Muscle of leg (tissue), 11 donors: ENCODE results near the gene RPUSD3. TPM values are rescaled to one million over a fixed set of nuclear protein-coding genes. Genes with fewer than 3 reads are reported as not detected.

ENCODE experiments used
- DNase-seq: peaks from one replicate; pipeline ENCODE4 v3.0.0; 2013
- H3K27ac ChIP-seq: one replicate; pipeline ENCODE4 v1.5.1; 2013; ENCODE audit warnings: mild to moderate bottlenecking, low read length, control low read depth
- H3K27me3 ChIP-seq: one replicate; pipeline ENCODE4 v1.6.1; 2013; ENCODE audit warnings: low read length; ENCODE audit not compliant: control insufficient read depth, insufficient read depth
- H3K36me3 ChIP-seq: one replicate; pipeline ENCODE4 v1.6.1; 2013; ENCODE audit warnings: low read length; ENCODE audit not compliant: control insufficient read depth, insufficient read depth
- H3K4me1 ChIP-seq: one replicate; pipeline ENCODE4 v1.6.1; 2013; ENCODE audit warnings: low read length; ENCODE audit not compliant: control insufficient read depth, insufficient read depth
- H3K4me3 ChIP-seq: one replicate; pipeline ENCODE4 v1.5.1; 2013; ENCODE audit warnings: low read length, control low read depth
- H3K9me3 ChIP-seq: replicated peaks from 2 replicates; pipeline ENCODE4 v1.6.1; 2013; ENCODE audit warnings: low read depth, low read length; ENCODE audit not compliant: control insufficient read depth
- WGBS: methylation state at CpG from one replicate; pipeline ENCODE4 v1.1.5; 2013; ENCODE audit warnings: missing lambda C conversion rate; ENCODE audit not compliant: insufficient coverage; 5-methylcytosine and 5-hydroxymethylcytosine counted together
- polyA plus RNA-seq, 8 donors: library from polyadenylated mRNA; unstranded; fragments of 120-200 nt; gene quantifications; one replicate each; pipeline versions ENCODE4 v1.2.1 to v1.2.3, GENCODE V29; 2013; ENCODE audit warnings: inconsistent platforms in 1 of 8, low replicate concordance in 1 of 8; ENCODE audit not compliant: insufficient read length in 8 of 8, insufficient read depth in 1 of 8
- total RNA-seq: library from RNA; stranded (reverse); fragments of 120-200 nt; gene quantifications from one replicate; pipeline ENCODE4 v1.2.4, GENCODE V29; 2013

RPUSD3 gene
- total and polyA plus RNA-seq, 9 donors: 18.6 to 32.7 (median 25.5) TPM

GRCh38 chr3:9837701-9838582 is 5.9 kb downstream of the RPUSD3 start:
- WGBS: 96% methylated on average over 4 of the region's 12 CpGs
- peaks cover 3% of the 10 kb centered on the region for H3K4me1 ChIP-seq
- no peak overlapping the region for H3K4me3 ChIP-seq
- H3K27ac ChIP-seq: no peak overlapping the region
- H3K9me3 ChIP-seq: no peaks in the 10 kb centered on the region
- DNase-seq: no peak
- H3K27me3 ChIP-seq: no peaks in the 10 kb centered on the region
- H3K36me3 ChIP-seq: peaks cover 69% of the 10 kb centered on the region

DNA sequence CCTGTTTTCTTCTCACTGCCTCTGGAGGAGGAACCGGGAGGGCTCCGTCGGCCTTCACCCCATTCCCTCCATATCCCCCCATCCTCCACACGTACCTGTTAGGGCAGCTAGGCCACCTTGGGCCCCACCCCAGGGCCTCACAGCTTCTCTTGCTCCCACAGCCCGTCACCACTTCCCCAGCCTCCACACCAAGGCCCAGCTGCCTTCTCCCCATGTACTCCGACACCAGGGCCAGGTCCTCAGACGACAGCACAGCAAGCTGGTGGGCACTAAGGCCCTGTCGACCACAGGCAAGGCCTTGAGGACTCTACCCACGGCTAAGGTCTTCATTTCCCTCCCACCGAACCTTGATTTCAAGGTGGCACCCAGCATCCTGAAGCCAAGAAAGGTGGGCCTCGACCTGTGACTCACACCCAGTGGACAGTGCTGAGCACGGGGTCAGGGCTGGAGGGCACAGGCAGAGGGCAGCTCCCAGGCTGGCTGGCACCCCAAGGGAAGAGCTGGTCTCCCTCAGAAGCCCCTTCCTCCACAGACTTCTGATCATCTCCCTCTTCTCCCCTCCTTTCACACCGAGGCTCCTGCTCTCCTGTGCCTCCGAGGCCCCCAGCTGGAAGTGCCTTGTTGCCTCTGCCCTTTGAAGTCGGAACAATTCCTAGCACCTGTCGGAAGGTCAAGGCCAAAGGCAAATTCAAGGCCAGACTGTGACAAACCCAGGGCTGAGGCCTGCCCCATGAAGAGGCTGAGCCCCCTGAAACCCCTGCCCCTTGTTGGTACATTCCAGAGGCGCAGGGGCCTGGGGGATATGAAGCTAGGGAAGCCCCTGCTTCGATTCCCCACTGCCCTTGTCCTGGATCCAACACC is 9.1 kb downstream of the RPUSD3 start:
- DNase-seq: no peak
- no peaks in the 10 kb centered on the region for H3K4me1 ChIP-seq
- 71% methylated on average over 16 of the region's 18 CpGs for WGBS
- peaks cover 60% of the 10 kb centered on the region for H3K36me3 ChIP-seq
- H3K4me3 ChIP-seq: no peak overlapping the region
- H3K27ac ChIP-seq: no peak overlapping the region
- H3K27me3 ChIP-seq: no peaks in the 10 kb centered on the region
- H3K9me3 ChIP-seq: no peaks in the 10 kb centered on the region

DNA sequence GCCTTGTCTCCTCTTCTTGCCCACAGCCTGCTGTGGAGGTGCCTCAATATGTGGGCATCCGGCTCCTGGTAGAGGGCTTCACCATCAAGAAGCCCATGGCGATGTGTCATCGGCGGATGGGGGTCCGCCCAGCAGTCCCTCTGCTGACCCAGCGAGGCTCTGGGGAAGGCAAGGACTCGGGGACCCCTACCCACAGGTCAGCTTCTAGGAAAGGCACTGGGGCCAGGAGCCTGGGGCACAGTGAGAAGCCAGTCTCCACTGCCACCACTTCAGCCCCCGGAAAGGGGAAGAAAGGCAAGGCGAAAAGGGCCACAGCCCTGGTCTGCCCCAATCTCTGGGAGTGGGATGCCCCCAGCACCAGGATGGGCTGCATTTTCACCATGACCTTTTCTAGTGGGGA is 10.7 kb downstream of the RPUSD3 start:
- H3K36me3 ChIP-seq: peaks cover 58% of the 10 kb centered on the region
- no peak overlapping the region for H3K27ac ChIP-seq
- H3K4me3 ChIP-seq: no peak overlapping the region
- WGBS: 93% methylated on average over 8 of the region's 9 CpGs
- no peaks in the 10 kb centered on the region for H3K9me3 ChIP-seq
- no peaks in the 10 kb centered on the region for H3K4me1 ChIP-seq
- no peak for DNase-seq
- no peaks in the 10 kb centered on the region for H3K27me3 ChIP-seq

- Histone ChIP-seq H3K4me3 (no peak overlapping the region), H3K27ac (no peak overlapping the region), H3K9me3 (no peaks in the 10 kb centered on the region), H3K4me1 (no peaks in the 10 kb centered on the region), H3K36me3 (peaks cover 55% of the 10 kb centered on the region), H3K27me3 (no peaks in the 10 kb centered on the region)
- 93% methylated on average over 2 of the region's 3 CpGs for WGBS
- no peak for DNase-seq
These were observed 12.6 kb downstream of the RPUSD3 start for GRCh38 chr3:9831253-9831652.

GRCh38 chr3:9828801-9829755 is 14.7 kb downstream of the RPUSD3 start:
- 94% methylated on average over 16 of the region's 17 CpGs for WGBS
- Histone ChIP-seq H3K27ac (no peak overlapping the region), H3K4me3 (no peak overlapping the region), H3K4me1 (no peaks in the 10 kb centered on the region), H3K27me3 (no peaks in the 10 kb centered on the region), H3K9me3 (no peaks in the 10 kb centered on the region), H3K36me3 (peaks cover 42% of the 10 kb centered on the region)
- no peak for DNase-seq

DNA sequence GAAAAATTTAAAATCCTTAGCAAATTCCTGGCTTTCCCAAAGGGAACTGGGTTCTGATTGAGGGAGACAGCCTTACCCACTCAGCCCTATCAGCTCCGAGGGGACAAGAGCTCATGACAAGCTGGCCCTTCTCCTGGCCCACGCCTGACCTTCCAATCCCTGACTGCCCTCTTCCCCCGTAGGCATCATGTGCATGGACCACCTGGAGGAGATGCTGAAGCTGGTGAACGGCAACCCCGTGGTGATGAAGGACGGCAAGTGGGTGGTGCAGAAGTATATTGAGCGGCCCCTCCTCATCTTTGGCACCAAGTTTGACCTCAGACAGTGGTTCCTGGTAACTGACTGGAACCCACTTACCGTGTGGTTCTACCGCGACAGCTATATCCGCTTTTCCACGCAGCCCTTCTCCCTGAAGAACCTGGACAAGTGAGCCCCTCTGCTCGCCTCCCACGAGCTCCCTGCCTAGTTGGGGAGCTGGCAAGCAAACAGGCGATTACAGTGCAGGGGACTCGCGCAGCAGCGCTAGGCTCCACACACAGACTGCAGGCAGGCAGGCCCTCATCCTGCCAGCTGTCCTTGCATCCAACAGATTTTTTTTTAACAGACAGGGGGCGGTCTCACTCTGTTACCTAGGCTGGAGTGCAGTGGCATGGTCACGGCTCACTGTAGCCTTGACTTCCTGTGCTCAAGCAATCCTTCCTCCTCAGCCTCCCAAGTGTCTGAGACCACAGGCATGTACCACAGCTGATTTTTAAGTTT is 16.8 kb downstream of the RPUSD3 start:
- WGBS: 78% methylated on average over 17 of the region's 20 CpGs
- no peak overlapping the region for H3K4me3 ChIP-seq
- H3K36me3 ChIP-seq: peaks cover 27% of the 10 kb centered on the region
- no peaks in the 10 kb centered on the region for H3K4me1 ChIP-seq
- H3K9me3 ChIP-seq: no peaks in the 10 kb centered on the region
- no peak overlapping the region for H3K27ac ChIP-seq
- DNase-seq: no peak
- H3K27me3 ChIP-seq: no peaks in the 10 kb centered on the region

GRCh38 chr3:9825451-9826040 is 18.3 kb downstream of the RPUSD3 start:
- H3K27me3 ChIP-seq: no peaks in the 10 kb centered on the region
- H3K4me1 ChIP-seq: no peaks in the 10 kb centered on the region
- no peak overlapping the region for H3K4me3 ChIP-seq
- H3K9me3 ChIP-seq: no peaks in the 10 kb centered on the region
- WGBS: no CpG with 5 or more reads among the region's 14 CpGs
- DNase-seq: no peak
- no peak overlapping the region for H3K27ac ChIP-seq
- H3K36me3 ChIP-seq: peaks cover 21% of the 10 kb centered on the region

DNA sequence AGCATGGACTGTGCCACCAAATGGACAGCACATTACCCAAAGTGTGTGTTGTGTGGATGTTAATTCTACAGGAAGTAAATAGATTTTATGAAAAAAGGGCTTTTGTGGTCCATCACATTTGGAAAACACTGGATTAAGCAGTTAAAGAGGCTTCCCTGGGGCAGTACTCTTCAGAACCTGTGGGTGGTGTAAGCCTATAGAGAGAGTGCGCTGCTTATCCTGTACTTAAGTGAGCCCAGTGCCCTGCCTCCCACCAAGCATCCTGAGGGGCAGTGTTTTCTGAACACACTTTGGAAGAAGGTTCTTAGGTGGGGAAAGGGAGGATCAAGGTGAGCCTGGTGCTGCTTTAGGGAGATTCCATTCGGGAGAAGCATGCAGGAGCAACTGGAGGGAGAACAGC is 22.9 kb downstream of the RPUSD3 start:
- H3K36me3 ChIP-seq: peaks cover 7% of the 10 kb centered on the region
- DNase-seq: no peak
- H3K9me3 ChIP-seq: no peaks in the 10 kb centered on the region
- H3K4me1 ChIP-seq: no peaks in the 10 kb centered on the region
- no peak overlapping the region for H3K4me3 ChIP-seq
- H3K27me3 ChIP-seq: no peaks in the 10 kb centered on the region
- 65% methylated on average over 2 of the region's 2 CpGs for WGBS
- H3K27ac ChIP-seq: no peak overlapping the region

DNA sequence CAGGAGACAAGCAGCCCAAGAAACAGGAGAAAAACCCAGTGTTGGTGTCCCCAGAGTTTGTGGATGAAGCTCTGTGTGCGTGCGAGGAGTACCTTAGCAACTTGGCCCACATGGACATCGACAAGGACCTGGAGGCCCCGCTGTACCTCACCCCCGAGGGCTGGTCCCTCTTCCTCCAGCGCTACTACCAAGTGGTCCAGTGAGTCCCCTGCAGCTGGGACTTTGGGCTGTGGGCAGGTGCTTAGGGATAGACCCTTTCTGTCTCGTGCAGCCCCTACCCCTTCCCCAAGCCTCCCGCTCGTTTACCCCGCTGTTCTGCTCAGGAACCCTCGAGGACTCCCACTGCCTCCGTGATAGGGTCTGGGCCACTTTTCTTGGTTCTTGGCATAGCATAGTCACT is 23.3 kb downstream of the RPUSD3 start:
- Histone ChIP-seq H3K9me3 (no peaks in the 10 kb centered on the region), H3K4me3 (no peak overlapping the region), H3K4me1 (no peaks in the 10 kb centered on the region), H3K27me3 (no peaks in the 10 kb centered on the region), H3K27ac (no peak overlapping the region), H3K36me3 (peaks cover 8% of the 10 kb centered on the region)
- DNase-seq: no peak
- WGBS: 90% methylated on average over 10 of the region's 12 CpGs
